HG02973 (cell line): Measurements from ENCODE around the gene AHRR.
"Not testable (repeated sequence)": the region's sequence is repeated elsewhere in the genome, so short reads cannot be mapped to it uniquely, and the experiment has no call there.

ENCODE experiments used
- ATAC-seq: cut with Tn5 transposase; IDR thresholded peaks from one replicate; pipeline ENCODE4 v1.9.1; 2021; ENCODE audit warnings: moderate library complexity; ENCODE audit not compliant: unreplicated experiment

AHRR gene

GRCh38 chr5:305050-305449 is 16.5 kb upstream of the AHRR start:
- ATAC-seq = no peak

GRCh38 chr5:305459-305858 is 16.1 kb upstream of the AHRR start:
- no peak for ATAC-seq

GRCh38 chr5:306011-306805 is 15.3 kb upstream of the AHRR start:
- ATAC-seq = no peak

GRCh38 chr5:307306-307705 is 14.2 kb upstream of the AHRR start:
- no peak for ATAC-seq

GRCh38 chr5:307794-308579 is 13.5 kb upstream of the AHRR start:
- ATAC-seq = no peak

- no peak for ATAC-seq
Observed at GRCh38 chr5:308672-309271, 12.7 kb upstream of the AHRR start.

GRCh38 chr5:309831-310230 is 11.7 kb upstream of the AHRR start:
- ATAC-seq = not testable (repeated sequence)

GRCh38 chr5:310516-310915 is 11.0 kb upstream of the AHRR start:
- ATAC-seq = no peak

- ATAC-seq = no peak
Observed at GRCh38 chr5:310941-311434, 10.5 kb upstream of the AHRR start.

GRCh38 chr5:311963-312362 is 9.6 kb upstream of the AHRR start:
- ATAC-seq = no peak

- no peak for ATAC-seq
Observed at GRCh38 chr5:312845-313244, 8.7 kb upstream of the AHRR start.

- ATAC-seq = no peak
Observed at GRCh38 chr5:313265-313664, 8.2 kb upstream of the AHRR start.

GRCh38 chr5:313806-314376 is 7.6 kb upstream of the AHRR start:
- no peak for ATAC-seq

- no peak for ATAC-seq
Observed at GRCh38 chr5:314676-315487, 6.6 kb upstream of the AHRR start.

- ATAC-seq = no peak
Observed at GRCh38 chr5:315488-316209, 5.9 kb upstream of the AHRR start.

- ATAC-seq = no peak
Observed at GRCh38 chr5:316210-317085, 5.1 kb upstream of the AHRR start.

GRCh38 chr5:317086-317811 is 4.3 kb upstream of the AHRR start:
- ATAC-seq = peak; percentile 67

- ATAC-seq = no peak
Observed at GRCh38 chr5:318341-318897, 3.1 kb upstream of the AHRR start.
